K562 (cell line): ENCODE results near the gene RPL36AL. TPM values are rescaled to one million over a fixed set of nuclear protein-coding genes. Genes with fewer than 3 reads are reported as not detected.

Experiments
- ARID4B ChIP-seq: sonication (generic); formaldehyde crosslinking; IDR thresholded peaks from 2 replicates; pipeline ENCODE4 v1.8.0; 2022; ENCODE audit warnings: mild to moderate bottlenecking, missing genetic modification reagents
- ELF4 ChIP-seq: fragments of 450-650 bp; formaldehyde crosslinking; IDR thresholded peaks from 2 replicates; pipeline ENCODE4 v1.4.0; 2022; ENCODE audit warnings: missing genetic modification characterization
- ILK ChIP-seq: fragments of 450-650 bp; IDR thresholded peaks from 2 replicates; pipeline ENCODE4 v1.6.1; 2016; ENCODE audit warnings: missing genetic modification characterization, low read depth, mild to moderate bottlenecking, missing compliant biosample characterization, moderate library complexity, borderline replicate concordance
- MECOM ChIP-seq: fragments of 250-450 bp; sonication (Bioruptor Pico); IDR thresholded peaks from 2 replicates; pipeline ENCODE4 v1.8.0; 2022; ENCODE audit warnings: inconsistent platforms
- PPARD ChIP-seq: fragments of 250-450 bp; sonication (Bioruptor Pico); IDR thresholded peaks from 2 replicates; pipeline ENCODE4 v1.8.0; 2022; ENCODE audit warnings: inconsistent platforms, mild to moderate bottlenecking, moderate library complexity
- RBM17 ChIP-seq: fragments of 200-400 bp; formaldehyde crosslinking; IDR thresholded peaks from 2 replicates; pipeline ENCODE4 v1.6.1; 2017; ENCODE audit warnings: low read depth, mild to moderate bottlenecking, low read length, borderline replicate concordance
- TBL1XR1 ChIP-seq, 2 experiments: IDR thresholded peaks; 2 replicates each; pipeline ENCODE4 v1.6.1; 2012; ENCODE audit warnings: improper control_type of control experiment in 2 of 2, low read length in 2 of 2, mild to moderate bottlenecking in 1 of 2
- ZNF140 ChIP-seq: fragments of 250-450 bp; sonication (Bioruptor Pico); IDR thresholded peaks from 2 replicates; pipeline ENCODE4 v1.8.0; 2021; ENCODE audit warnings: moderate library complexity, mild to moderate bottlenecking, inconsistent platforms
- ZNF23 ChIP-seq: fragments of 250-450 bp; sonication (Bioruptor Pico); IDR thresholded peaks from 2 replicates; pipeline ENCODE4 v1.4.0; 2020; ENCODE audit warnings: mild to moderate bottlenecking
- ZNF408 ChIP-seq: fragments of 250-450 bp; sonication (Bioruptor Pico); IDR thresholded peaks from 2 replicates; pipeline ENCODE4 v1.4.0; 2020; ENCODE audit warnings: low read depth, mild to moderate bottlenecking, moderate library complexity
- ZNF436 ChIP-seq: fragments of 250-450, 450-650 bp; sonication (Bioruptor Pico); formaldehyde crosslinking; IDR thresholded peaks from 2 replicates; pipeline ENCODE4 v1.7.0; 2020; ENCODE audit warnings: mild to moderate bottlenecking
- ZNF512 ChIP-seq: IDR thresholded peaks from 2 replicates; pipeline ENCODE4 v1.6.1; 2016; ENCODE audit warnings: missing genetic modification characterization, missing compliant biosample characterization
- ZNF668 ChIP-seq: fragments of 250-450 bp; sonication (Bioruptor Pico); IDR thresholded peaks from 2 replicates; pipeline ENCODE4 v1.8.0; 2022; ENCODE audit warnings: mild to moderate bottlenecking, inconsistent platforms
- polyA plus RNA-seq, 8 experiments: library from polyadenylated mRNA; depleted of rRNA in 4 of 8; stranded (reverse) in 5 of 8; unstranded in 3 of 8; fragments of >200 nt; fragmentation: Nextera tagmentation in 2 of 8; fragmentation: Illumina TruSeq in 1 of 8; extraction: Ambion mirVana in 2 of 8; extraction: Trizol in 1 of 8; gene quantifications; 2 replicates each; pipeline versions ENCODE4 v1.2.1 to v1.2.3, GENCODE V29; 2011 to 2014; ENCODE audit warnings: inconsistent platforms in 1 of 8, missing spikeins in 1 of 8
- total RNA-seq, 7 experiments: library from RNA; depleted of rRNA in 6 of 7; stranded (reverse); fragments of >200 nt in 6 of 7; fragmentation: Illumina TruSeq in 2 of 7; extraction: Trizol in 2 of 7; gene quantifications; 2 replicates each; pipeline versions ENCODE4 v1.2.1 to v1.2.3, GENCODE V29; 2011 to 2021; ENCODE audit warnings: low replicate concordance in 1 of 7
- TF ChIP-seq, protein P1 (sequence below): fragments of 450-650 bp; formaldehyde crosslinking; IDR thresholded peaks from 2 replicates; pipeline ENCODE4 v1.4.0; 2022; ENCODE audit warnings: missing genetic modification characterization
- TF ChIP-seq, protein P2 (sequence below): sonication (generic); formaldehyde crosslinking; IDR thresholded peaks from 2 replicates; pipeline ENCODE4 v1.8.0; 2022; ENCODE audit warnings: mild to moderate bottlenecking, low read depth, missing genetic modification reagents
- TF ChIP-seq, protein P3 (sequence below): fragments of 250-450 bp; sonication (Bioruptor Pico); IDR thresholded peaks from 2 replicates; pipeline ENCODE4 v1.5.0; 2020; ENCODE audit warnings: mild to moderate bottlenecking, borderline replicate concordance

Gene RPL36AL
- total and polyA plus RNA-seq, 9 of the 15 experiments (the other 6 are each of a cell fraction or from before 2014, with no cell fraction given), result 146 to 674 (median 360) TPM

DNA sequence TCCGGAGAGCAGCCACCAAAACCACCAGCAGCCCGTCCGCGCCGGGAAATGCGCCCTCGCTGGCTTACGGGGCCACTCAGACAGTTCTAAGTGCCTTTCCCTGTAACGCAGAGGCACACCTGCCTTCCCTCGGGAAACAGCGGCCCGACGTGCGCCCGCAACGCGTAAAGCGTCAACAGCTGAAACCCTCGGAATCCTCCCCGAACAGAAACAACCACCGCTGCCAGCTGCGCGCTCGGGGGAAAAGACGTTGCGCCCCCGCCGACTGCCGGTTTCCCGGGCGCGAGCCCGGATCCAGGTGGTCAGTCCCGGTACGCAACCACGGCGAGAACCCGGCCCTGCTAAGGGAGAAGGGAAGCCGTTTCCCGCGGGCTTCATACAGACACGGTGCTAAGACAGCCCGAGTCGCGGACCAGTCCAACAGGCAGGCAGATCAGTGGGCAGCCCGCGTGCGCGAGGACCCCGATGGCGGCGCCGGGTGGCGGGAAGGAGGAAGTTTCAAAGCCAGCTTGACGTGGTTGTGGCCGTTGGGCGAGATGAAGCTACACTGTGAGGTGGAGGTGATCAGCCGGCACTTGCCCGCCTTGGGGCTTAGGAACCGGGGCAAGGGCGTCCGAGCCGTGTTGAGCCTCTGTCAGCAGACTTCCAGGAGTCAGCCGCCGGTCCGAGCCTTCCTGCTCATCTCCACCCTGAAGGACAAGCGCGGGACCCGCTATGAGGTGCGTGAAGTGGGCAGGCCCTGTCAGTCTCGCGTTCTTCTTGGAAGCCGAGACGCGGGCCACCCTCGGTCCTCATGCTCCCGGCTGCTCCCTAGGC is 21.7 kb downstream of the RPL36AL start, which contains the start of gene LRR1 (continued):
- TF ChIP-seq, protein P1, sequence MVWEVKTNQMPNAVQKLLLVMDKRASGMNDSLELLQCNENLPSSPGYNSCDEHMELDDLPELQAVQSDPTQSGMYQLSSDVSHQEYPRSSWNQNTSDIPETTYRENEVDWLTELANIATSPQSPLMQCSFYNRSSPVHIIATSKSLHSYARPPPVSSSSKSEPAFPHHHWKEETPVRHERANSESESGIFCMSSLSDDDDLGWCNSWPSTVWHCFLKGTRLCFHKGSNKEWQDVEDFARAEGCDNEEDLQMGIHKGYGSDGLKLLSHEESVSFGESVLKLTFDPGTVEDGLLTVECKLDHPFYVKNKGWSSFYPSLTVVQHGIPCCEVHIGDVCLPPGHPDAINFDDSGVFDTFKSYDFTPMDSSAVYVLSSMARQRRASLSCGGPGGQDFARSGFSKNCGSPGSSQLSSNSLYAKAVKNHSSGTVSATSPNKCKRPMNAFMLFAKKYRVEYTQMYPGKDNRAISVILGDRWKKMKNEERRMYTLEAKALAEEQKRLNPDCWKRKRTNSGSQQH, result no peak
- TF ChIP-seq ZNF668 (no peak), ZNF23 (CRISPR knock-in tag) (no peak), TBL1XR1 (IDR thresholded peaks at IDR 0.05; ENCODE audit: low read length in 2 of 2) (no peak), ZNF512 (tag) (no peak), ZNF436 (CRISPR knock-in tag) (no peak), ARID4B (CRISPR knock-in tag) (peak; percentile 89), ZNF140 (CRISPR knock-in tag) (no peak), ELF4 (CRISPR knock-in tag) (no peak), MECOM (CRISPR knock-in tag) (no peak), ILK (tag) (no peak), ZNF408 (CRISPR knock-in tag) (no peak), PPARD (CRISPR knock-in tag) (no peak), RBM17 (no peak)
- TF ChIP-seq, protein P2, sequence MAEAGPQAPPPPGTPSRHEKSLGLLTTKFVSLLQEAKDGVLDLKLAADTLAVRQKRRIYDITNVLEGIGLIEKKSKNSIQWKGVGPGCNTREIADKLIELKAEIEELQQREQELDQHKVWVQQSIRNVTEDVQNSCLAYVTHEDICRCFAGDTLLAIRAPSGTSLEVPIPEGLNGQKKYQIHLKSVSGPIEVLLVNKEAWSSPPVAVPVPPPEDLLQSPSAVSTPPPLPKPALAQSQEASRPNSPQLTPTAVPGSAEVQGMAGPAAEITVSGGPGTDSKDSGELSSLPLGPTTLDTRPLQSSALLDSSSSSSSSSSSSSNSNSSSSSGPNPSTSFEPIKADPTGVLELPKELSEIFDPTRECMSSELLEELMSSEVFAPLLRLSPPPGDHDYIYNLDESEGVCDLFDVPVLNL (CRISPR knock-in tag), result peak; percentile 97
- TF ChIP-seq, protein P3, sequence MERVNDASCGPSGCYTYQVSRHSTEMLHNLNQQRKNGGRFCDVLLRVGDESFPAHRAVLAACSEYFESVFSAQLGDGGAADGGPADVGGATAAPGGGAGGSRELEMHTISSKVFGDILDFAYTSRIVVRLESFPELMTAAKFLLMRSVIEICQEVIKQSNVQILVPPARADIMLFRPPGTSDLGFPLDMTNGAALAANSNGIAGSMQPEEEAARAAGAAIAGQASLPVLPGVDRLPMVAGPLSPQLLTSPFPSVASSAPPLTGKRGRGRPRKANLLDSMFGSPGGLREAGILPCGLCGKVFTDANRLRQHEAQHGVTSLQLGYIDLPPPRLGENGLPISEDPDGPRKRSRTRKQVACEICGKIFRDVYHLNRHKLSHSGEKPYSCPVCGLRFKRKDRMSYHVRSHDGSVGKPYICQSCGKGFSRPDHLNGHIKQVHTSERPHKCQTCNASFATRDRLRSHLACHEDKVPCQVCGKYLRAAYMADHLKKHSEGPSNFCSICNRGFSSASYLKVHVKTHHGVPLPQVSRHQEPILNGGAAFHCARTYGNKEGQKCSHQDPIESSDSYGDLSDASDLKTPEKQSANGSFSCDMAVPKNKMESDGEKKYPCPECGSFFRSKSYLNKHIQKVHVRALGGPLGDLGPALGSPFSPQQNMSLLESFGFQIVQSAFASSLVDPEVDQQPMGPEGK (CRISPR knock-in tag), result no peak
